Measurements from ENCODE around the gene XYLT1.
A peak's percentile ranks its signal among the peaks of the same experiment; 100 is the strongest.

XYLT1 gene

GRCh38 chr16:17215936-17216335 lies 254.8 kb downstream of the XYLT1 start:
- Histone ChIP-seq H3K4me3 (ENCODE audit: low read depth, low read length) (no peak overlapping the region), H3K36me3 (replicated peaks) (no peaks in the 10 kb centered on the region), H3K27me3 (replicated peaks) (no peaks in the 10 kb centered on the region), H3K27ac (no peak overlapping the region)
- no peak for TF ChIP-seq CTCF (IDR thresholded peaks at IDR 0.05; ENCODE audit: low read depth, low read length, missing control alignments)
- no peak for DNase-seq
- in situ Hi-C loops (cut with HindIII; ENCODE audit: low pct_ligation_motif_present, low sequenced_read_pairs): no loop called here

- TF ChIP-seq CTCF (IDR thresholded peaks at IDR 0.05; ENCODE audit: low read depth, low read length, missing control alignments): no peak
- H3K36me3 ChIP-seq (replicated peaks): no peaks in the 10 kb centered on the region
- no peak for DNase-seq
- no peak overlapping the region for H3K4me3 ChIP-seq (ENCODE audit: low read depth, low read length)
- in situ Hi-C loops (cut with HindIII; ENCODE audit: low pct_ligation_motif_present, low sequenced_read_pairs): no loop called here
- no peaks in the 10 kb centered on the region for H3K27me3 ChIP-seq (replicated peaks)
- no peak overlapping the region for H3K27ac ChIP-seq
These were observed 255.5 kb downstream of the XYLT1 start for GRCh38 chr16:17215306-17215705.

- DNase-seq: no peak
- Histone ChIP-seq H3K27ac (no peak overlapping the region), H3K27me3 (replicated peaks) (no peaks in the 10 kb centered on the region), H3K4me3 (ENCODE audit: low read depth, low read length) (no peak overlapping the region), H3K36me3 (replicated peaks) (no peaks in the 10 kb centered on the region)
- TF ChIP-seq CTCF (IDR thresholded peaks at IDR 0.05; ENCODE audit: low read depth, low read length, missing control alignments): no peak
- in situ Hi-C loops (cut with HindIII; ENCODE audit: low pct_ligation_motif_present, low sequenced_read_pairs): no loop called here
These were observed 256.8 kb downstream of the XYLT1 start for GRCh38 chr16:17213974-17214373.

- no peak for TF ChIP-seq CTCF (IDR thresholded peaks at IDR 0.05; ENCODE audit: low read depth, low read length, missing control alignments)
- no peak overlapping the region for H3K27ac ChIP-seq
- H3K4me3 ChIP-seq (ENCODE audit: low read depth, low read length): no peak overlapping the region
- in situ Hi-C loops (cut with HindIII; ENCODE audit: low pct_ligation_motif_present, low sequenced_read_pairs): no loop called here
- H3K36me3 ChIP-seq (replicated peaks): no peaks in the 10 kb centered on the region
- no peak for DNase-seq
- no peaks in the 10 kb centered on the region for H3K27me3 ChIP-seq (replicated peaks)
These were observed 257.7 kb downstream of the XYLT1 start for GRCh38 chr16:17213025-17213424.

GRCh38 chr16:17212606-17213005 lies 258.2 kb downstream of the XYLT1 start:
- Histone ChIP-seq H3K27me3 (replicated peaks) (no peaks in the 10 kb centered on the region), H3K36me3 (replicated peaks) (no peaks in the 10 kb centered on the region), H3K27ac (no peak overlapping the region), H3K4me3 (ENCODE audit: low read depth, low read length) (no peak overlapping the region)
- TF ChIP-seq CTCF (IDR thresholded peaks at IDR 0.05; ENCODE audit: low read depth, low read length, missing control alignments): no peak
- DNase-seq: no peak
- in situ Hi-C loops (cut with HindIII; ENCODE audit: low pct_ligation_motif_present, low sequenced_read_pairs): no loop called here

GRCh38 chr16:17211797-17212196 lies 259.0 kb downstream of the XYLT1 start:
- TF ChIP-seq CTCF (IDR thresholded peaks at IDR 0.05; ENCODE audit: low read depth, low read length, missing control alignments): peak; percentile 27
- in situ Hi-C loops (cut with HindIII; ENCODE audit: low pct_ligation_motif_present, low sequenced_read_pairs): no loop called here
- Histone ChIP-seq H3K27ac (no peak overlapping the region), H3K36me3 (replicated peaks) (no peaks in the 10 kb centered on the region), H3K27me3 (replicated peaks) (no peaks in the 10 kb centered on the region), H3K4me3 (ENCODE audit: low read depth, low read length) (no peak overlapping the region)
- no peak for DNase-seq

Measured in brain microvascular endothelial cell (primary cell).